ENCODE results near the gene ANKRD50.

DNA sequence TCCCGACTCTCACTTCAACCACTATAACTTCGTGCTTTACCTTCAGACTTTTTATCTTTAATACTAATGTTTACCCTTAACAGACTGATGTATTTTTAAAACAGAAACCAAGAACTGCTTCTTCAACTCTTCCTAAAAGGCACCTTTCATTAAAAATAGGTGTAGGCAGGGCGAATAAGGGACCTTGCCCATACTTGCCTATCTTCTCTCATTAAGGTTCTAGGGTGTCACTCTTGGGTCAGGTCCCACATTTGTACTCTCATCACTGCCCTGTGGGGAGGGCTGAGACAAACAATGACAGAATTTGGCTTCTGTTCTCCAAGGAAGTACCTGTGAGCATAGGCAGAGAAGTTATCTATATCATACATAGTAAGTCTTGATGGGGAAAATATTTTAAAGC, 69.7 kb downstream of the ANKRD50 start:
- TF ChIP-seq POLR2AphosphoS5 (IDR thresholded peaks at IDR 0.05; ENCODE audit: low read depth, low read length) (no peak), SP1 (IDR thresholded peaks at IDR 0.05; ENCODE audit: low read depth) (no peak), POLR2A (IDR thresholded peaks at IDR 0.05; ENCODE audit: borderline replicate concordance, extremely low read depth, insufficient read depth, insufficient read length) (no peak), RAD21 (IDR thresholded peaks at IDR 0.05; ENCODE audit: low read depth) (no peak), ZFX (IDR thresholded peaks at IDR 0.05) (no peak)
- TF ChIP-seq, protein P1, sequence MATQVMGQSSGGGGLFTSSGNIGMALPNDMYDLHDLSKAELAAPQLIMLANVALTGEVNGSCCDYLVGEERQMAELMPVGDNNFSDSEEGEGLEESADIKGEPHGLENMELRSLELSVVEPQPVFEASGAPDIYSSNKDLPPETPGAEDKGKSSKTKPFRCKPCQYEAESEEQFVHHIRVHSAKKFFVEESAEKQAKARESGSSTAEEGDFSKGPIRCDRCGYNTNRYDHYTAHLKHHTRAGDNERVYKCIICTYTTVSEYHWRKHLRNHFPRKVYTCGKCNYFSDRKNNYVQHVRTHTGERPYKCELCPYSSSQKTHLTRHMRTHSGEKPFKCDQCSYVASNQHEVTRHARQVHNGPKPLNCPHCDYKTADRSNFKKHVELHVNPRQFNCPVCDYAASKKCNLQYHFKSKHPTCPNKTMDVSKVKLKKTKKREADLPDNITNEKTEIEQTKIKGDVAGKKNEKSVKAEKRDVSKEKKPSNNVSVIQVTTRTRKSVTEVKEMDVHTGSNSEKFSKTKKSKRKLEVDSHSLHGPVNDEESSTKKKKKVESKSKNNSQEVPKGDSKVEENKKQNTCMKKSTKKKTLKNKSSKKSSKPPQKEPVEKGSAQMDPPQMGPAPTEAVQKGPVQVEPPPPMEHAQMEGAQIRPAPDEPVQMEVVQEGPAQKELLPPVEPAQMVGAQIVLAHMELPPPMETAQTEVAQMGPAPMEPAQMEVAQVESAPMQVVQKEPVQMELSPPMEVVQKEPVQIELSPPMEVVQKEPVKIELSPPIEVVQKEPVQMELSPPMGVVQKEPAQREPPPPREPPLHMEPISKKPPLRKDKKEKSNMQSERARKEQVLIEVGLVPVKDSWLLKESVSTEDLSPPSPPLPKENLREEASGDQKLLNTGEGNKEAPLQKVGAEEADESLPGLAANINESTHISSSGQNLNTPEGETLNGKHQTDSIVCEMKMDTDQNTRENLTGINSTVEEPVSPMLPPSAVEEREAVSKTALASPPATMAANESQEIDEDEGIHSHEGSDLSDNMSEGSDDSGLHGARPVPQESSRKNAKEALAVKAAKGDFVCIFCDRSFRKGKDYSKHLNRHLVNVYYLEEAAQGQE (IDR thresholded peaks at IDR 0.05; ENCODE audit: low read depth), result no peak
- TF ChIP-seq, protein P2, sequence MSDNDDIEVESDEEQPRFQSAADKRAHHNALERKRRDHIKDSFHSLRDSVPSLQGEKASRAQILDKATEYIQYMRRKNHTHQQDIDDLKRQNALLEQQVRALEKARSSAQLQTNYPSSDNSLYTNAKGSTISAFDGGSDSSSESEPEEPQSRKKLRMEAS (IDR thresholded peaks at IDR 0.05), result no peak
- TF ChIP-seq, protein P3, sequence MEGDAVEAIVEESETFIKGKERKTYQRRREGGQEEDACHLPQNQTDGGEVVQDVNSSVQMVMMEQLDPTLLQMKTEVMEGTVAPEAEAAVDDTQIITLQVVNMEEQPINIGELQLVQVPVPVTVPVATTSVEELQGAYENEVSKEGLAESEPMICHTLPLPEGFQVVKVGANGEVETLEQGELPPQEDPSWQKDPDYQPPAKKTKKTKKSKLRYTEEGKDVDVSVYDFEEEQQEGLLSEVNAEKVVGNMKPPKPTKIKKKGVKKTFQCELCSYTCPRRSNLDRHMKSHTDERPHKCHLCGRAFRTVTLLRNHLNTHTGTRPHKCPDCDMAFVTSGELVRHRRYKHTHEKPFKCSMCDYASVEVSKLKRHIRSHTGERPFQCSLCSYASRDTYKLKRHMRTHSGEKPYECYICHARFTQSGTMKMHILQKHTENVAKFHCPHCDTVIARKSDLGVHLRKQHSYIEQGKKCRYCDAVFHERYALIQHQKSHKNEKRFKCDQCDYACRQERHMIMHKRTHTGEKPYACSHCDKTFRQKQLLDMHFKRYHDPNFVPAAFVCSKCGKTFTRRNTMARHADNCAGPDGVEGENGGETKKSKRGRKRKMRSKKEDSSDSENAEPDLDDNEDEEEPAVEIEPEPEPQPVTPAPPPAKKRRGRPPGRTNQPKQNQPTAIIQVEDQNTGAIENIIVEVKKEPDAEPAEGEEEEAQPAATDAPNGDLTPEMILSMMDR (IDR thresholded peaks at IDR 0.05 in 2 of 3, conservative IDR thresholded peaks at IDR 0.05 in 1 of 3; ENCODE audit: borderline replicate concordance in 1 of 3, insufficient read depth in 1 of 3, low read depth in 2 of 3, low read length in 2 of 3), result no peak

Data from HCT116 (cell line).